ENCODE results near the gene UBE3C.
"Not testable (repeated sequence)": the region's sequence is repeated elsewhere in the genome, so short reads cannot be mapped to it uniquely, and the experiment has no call there.

The UBE3C gene

GRCh38 chr7:157125376-157126223 lies 13.1 kb upstream of the UBE3C start:
- H3K27me3 ChIP-seq: no peaks in the 10 kb centered on the region
- H3K27ac ChIP-seq: no peak overlapping the region
- H3K4me2 ChIP-seq: peak overlapping the region in 9 of 11 experiments; percentile 26 to 81 (median 64); a peak in 18 of 22 replicates
- H3K9ac ChIP-seq: peak overlapping the region in 4 of 11 experiments; percentile 2 to 43 (median 6); a peak in 4 of 22 replicates
- H3K36me3 ChIP-seq: no peaks in the 10 kb centered on the region
- no peaks in the 10 kb centered on the region for H3K9me3 ChIP-seq (replicated peaks in 1 of 11)
- TF ChIP-seq Cebpa-rat (IDR thresholded peaks at IDR 0.05): no peak
- no peak overlapping the region for H3K4me3 ChIP-seq
- no peaks in the 10 kb centered on the region for H4K20me1 ChIP-seq
- H3K4me1 ChIP-seq: peaks cover 0 to 17% (median 12%) of the 10 kb centered on the region in 10 experiments; a peak in 16 of 20 replicates

- no peak overlapping the region for H3K27ac ChIP-seq
- H3K27me3 ChIP-seq: no peaks in the 10 kb centered on the region
- no peak overlapping the region for H3K9ac ChIP-seq
- H3K4me2 ChIP-seq: no peak overlapping the region
- no peaks in the 10 kb centered on the region for H3K9me3 ChIP-seq (replicated peaks in 1 of 11)
- H3K4me1 ChIP-seq: peaks cover 0 to 17% (median 12%) of the 10 kb centered on the region in 10 experiments; a peak in 16 of 20 replicates
- H3K36me3 ChIP-seq: no peaks in the 10 kb centered on the region
- H3K4me3 ChIP-seq: no peak overlapping the region
- no peak for TF ChIP-seq Cebpa-rat (IDR thresholded peaks at IDR 0.05)
- no peaks in the 10 kb centered on the region for H4K20me1 ChIP-seq
These were observed 11.8 kb upstream of the UBE3C start for GRCh38 chr7:157126921-157127320.

- no peak overlapping the region for H3K27ac ChIP-seq
- H3K4me2 ChIP-seq: no peak overlapping the region
- no peaks in the 10 kb centered on the region for H3K9me3 ChIP-seq (replicated peaks in 1 of 11)
- H4K20me1 ChIP-seq: no peaks in the 10 kb centered on the region
- TF ChIP-seq Cebpa-rat (IDR thresholded peaks at IDR 0.05): no peak
- no peaks in the 10 kb centered on the region for H3K27me3 ChIP-seq
- H3K36me3 ChIP-seq: no peaks in the 10 kb centered on the region
- no peak overlapping the region for H3K4me3 ChIP-seq
- peaks cover 0 to 17% (median 12%) of the 10 kb centered on the region in 10 experiments; a peak in 16 of 20 replicates for H3K4me1 ChIP-seq
- H3K9ac ChIP-seq: no peak overlapping the region
These were observed 9.5 kb upstream of the UBE3C start for GRCh38 chr7:157129200-157129599.

DNA sequence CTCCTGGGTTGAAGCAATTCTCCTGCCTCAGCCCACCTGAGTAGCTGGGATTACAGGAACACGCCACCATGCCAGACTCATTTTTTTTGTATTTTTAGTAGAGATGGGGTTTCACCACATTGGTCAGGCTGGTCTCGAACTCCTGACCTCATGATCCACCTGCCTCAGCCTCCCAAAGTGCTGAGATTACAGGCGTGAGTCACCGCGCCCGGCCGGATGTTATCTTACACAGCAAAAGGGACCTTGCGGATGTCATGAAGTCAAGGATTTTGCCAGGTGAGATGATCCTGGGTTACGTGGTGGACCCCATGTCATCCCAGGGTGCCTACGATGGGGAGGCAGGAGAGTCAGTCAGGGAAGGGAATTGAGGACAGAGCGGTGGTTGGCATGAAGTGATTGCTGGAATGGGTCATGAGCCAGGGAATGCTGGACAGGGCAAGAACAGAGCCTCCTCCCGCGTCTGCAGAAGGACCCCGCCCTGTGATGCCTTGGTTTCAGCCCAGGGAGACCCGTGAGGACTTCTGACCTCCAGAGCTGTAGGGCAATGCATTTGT lies 8.7 kb upstream of the UBE3C start:
- Histone ChIP-seq H3K27ac (no peak overlapping the region), H3K36me3 (no peaks in the 10 kb centered on the region), H3K4me1 (peaks cover 0 to 13% (median 11%) of the 10 kb centered on the region in 10 experiments; a peak in 16 of 20 replicates), H3K27me3 (no peaks in the 10 kb centered on the region), H3K9ac (no peak overlapping the region), H3K4me2 (no peak overlapping the region), H3K9me3 (replicated peaks in 1 of 11) (no peaks in the 10 kb centered on the region), H4K20me1 (no peaks in the 10 kb centered on the region), H3K4me3 (no peak overlapping the region)
- TF ChIP-seq Cebpa-rat (IDR thresholded peaks at IDR 0.05): no peak

DNA sequence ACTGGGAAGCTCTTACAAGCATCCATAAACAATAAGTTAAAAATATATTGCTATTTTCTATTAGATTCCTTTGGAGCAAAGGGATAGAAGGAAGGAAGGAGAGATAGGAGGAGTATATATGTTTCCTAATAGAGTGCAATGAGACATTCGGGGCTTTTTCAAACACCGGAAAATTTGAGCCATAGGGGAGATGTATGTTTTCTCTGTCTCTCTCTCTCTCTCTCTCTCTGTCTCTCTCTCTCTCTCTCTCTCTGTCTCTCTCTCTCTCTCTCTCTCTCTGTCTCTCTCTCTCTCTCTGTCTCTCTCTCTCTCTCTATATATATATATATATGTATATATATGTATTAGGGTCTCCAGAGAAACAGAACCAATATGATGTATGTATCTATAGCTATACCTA lies 7.9 kb upstream of the UBE3C start:
- not testable (repeated sequence) for H4K20me1 ChIP-seq, H3K9ac ChIP-seq, H3K36me3 ChIP-seq

DNA sequence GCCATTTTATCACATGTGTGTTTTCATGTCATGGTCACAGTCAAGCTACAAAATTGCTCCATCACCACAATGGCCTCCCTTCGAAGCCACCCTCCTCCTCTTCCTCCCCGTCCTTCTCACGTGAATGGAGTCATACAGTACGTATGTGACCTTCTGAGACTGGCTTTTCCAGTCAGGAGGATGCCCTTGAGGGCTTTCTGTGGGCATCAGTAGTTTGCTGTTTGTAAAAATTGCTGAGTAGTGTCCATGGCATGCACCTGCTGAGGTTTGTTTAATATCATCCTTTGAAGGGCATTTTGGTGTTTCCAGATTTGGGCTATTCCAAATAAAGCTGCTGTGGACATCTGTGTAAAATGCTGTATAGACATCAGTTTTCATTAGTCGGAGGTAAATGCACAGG lies 5.9 kb upstream of the UBE3C start:
- TF ChIP-seq Cebpa-rat (IDR thresholded peaks at IDR 0.05): no peak
- H4K20me1 ChIP-seq: no peaks in the 10 kb centered on the region
- H3K4me2 ChIP-seq: no peak overlapping the region
- no peak overlapping the region for H3K9ac ChIP-seq
- H3K4me3 ChIP-seq: no peak overlapping the region
- H3K9me3 ChIP-seq (replicated peaks in 1 of 11): no peaks in the 10 kb centered on the region
- no peaks in the 10 kb centered on the region for H3K27me3 ChIP-seq
- H3K36me3 ChIP-seq: no peaks in the 10 kb centered on the region
- peaks cover 0 to 19% (median 15%) of the 10 kb centered on the region in 10 experiments; a peak in 16 of 20 replicates for H3K4me1 ChIP-seq
- no peak overlapping the region for H3K27ac ChIP-seq

More for the DNA sequence above, 7.9 kb upstream of the UBE3C start:
- not testable (repeated sequence) for H3K4me1 ChIP-seq; H3K27ac ChIP-seq; H3K9me3 ChIP-seq (replicated peaks in 1 of 11); H3K27me3 ChIP-seq; H3K4me2 ChIP-seq; H3K4me3 ChIP-seq

GRCh38 chr7:157133304-157133703 lies 5.4 kb upstream of the UBE3C start:
- Histone ChIP-seq H3K9me3 (replicated peaks in 1 of 11) (no peaks in the 10 kb centered on the region), H4K20me1 (no peaks in the 10 kb centered on the region), H3K4me3 (no peak overlapping the region), H3K27ac (no peak overlapping the region), H3K9ac (no peak overlapping the region), H3K27me3 (no peaks in the 10 kb centered on the region), H3K4me1 (peaks cover 3 to 23% (median 19%) of the 10 kb centered on the region in 10 experiments; a peak in 17 of 20 replicates), H3K36me3 (no peaks in the 10 kb centered on the region), H3K4me2 (no peak overlapping the region)
- no peak for TF ChIP-seq Cebpa-rat (IDR thresholded peaks at IDR 0.05)

DNA sequence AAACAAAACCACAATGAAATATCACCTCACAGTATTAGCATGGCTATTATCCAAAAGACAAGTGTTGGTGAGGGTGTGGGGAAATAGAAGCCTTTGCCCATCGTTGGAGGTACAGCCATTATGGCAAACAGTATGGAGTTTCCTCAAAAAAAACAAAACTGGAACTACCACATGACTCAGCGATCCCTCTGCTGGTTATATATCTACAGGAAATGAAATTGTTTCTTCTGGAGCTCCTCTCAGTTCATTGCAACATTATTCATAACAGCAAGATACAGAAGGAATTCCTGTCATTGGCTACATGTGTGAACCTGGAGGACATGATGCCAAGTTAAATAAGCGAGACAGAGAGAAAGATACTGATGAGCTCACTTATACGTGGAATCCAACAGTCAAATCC lies 2.4 kb upstream of the UBE3C start:
- no peaks in the 10 kb centered on the region for H3K9me3 ChIP-seq (replicated peaks in 1 of 11)
- H3K9ac ChIP-seq: peak overlapping the region in 5 of 11 experiments; percentile 12 to 60 (median 42); a peak in 5 of 22 replicates
- TF ChIP-seq Cebpa-rat (IDR thresholded peaks at IDR 0.05): no peak; a peak in 2 of 22 replicates
- no peaks in the 10 kb centered on the region for H3K27me3 ChIP-seq
- H3K36me3 ChIP-seq: peaks cover 6 to 12% (median 11%) of the 10 kb centered on the region in 11 experiments
- peak overlapping the region in 9 of 11 experiments; percentile 23 to 88 (median 57); a peak in 16 of 22 replicates for H3K4me2 ChIP-seq
- no peak overlapping the region; a peak in 1 of 20 replicates for H3K4me3 ChIP-seq
- peak overlapping the region in 9 of 11 experiments; percentile 11 to 77 (median 60); a peak in 17 of 22 replicates for H3K27ac ChIP-seq
- peaks cover 16 to 36% (median 32%) of the 10 kb centered on the region in 10 experiments for H3K4me1 ChIP-seq
- H4K20me1 ChIP-seq: peaks cover 14 to 25% (median 22%) of the 10 kb centered on the region in 11 experiments

- H3K4me3 ChIP-seq: peak overlapping the region; percentile 74 to 99 (median 92)
- no peaks in the 10 kb centered on the region for H3K9me3 ChIP-seq (replicated peaks in 1 of 11)
- peaks cover 31 to 42% (median 38%) of the 10 kb centered on the region in 11 experiments for H4K20me1 ChIP-seq
- H3K27ac ChIP-seq: peak overlapping the region; percentile 63 to 95 (median 89); a peak in 21 of 22 replicates
- H3K4me2 ChIP-seq: peak overlapping the region; percentile 69 to 88 (median 78)
- H3K4me1 ChIP-seq: peaks cover 22 to 49% (median 39%) of the 10 kb centered on the region in 10 experiments
- H3K36me3 ChIP-seq: peaks cover 20 to 29% (median 28%) of the 10 kb centered on the region in 11 experiments
- TF ChIP-seq Cebpa-rat (IDR thresholded peaks at IDR 0.05): no peak
- peak overlapping the region; percentile 75 to 99 (median 96); a peak in 21 of 22 replicates for H3K9ac ChIP-seq
- H3K27me3 ChIP-seq: no peaks in the 10 kb centered on the region
These were observed 664 bp upstream of the UBE3C start for GRCh38 chr7:157138101-157138423.

Data from BLaER1 treated with 17β-estradiol and CSF1 and Interleukin-3, amounts not matched to agents 10 nM and 100 nM (cell line).